Suprapubic skin (tissue), 4 donors: ENCODE results near the gene MTCL1.

Source experiments
- CTCF ChIP-seq, 2 donors: fragments of 200-600 bp in 1 of 2; fragments of 450-650 bp in 1 of 2; sonication (generic) in 1 of 2; IDR thresholded peaks; one replicate each; pipeline ENCODE4 v1.5.1; 2016 to 2019; ENCODE audit warnings: antibody characterized with exemption in 2 of 2, mild to moderate bottlenecking in 1 of 2, moderate library complexity in 1 of 2
- EP300 ChIP-seq: sonication (generic); formaldehyde crosslinking; IDR thresholded peaks from one replicate; pipeline ENCODE4 v1.6.1; 2017; ENCODE audit warnings: antibody characterized with exemption
- POLR2A ChIP-seq, 2 donors: fragments of 450-650 bp; IDR thresholded peaks; one replicate each; pipeline ENCODE4 v1.6.1; 2017; ENCODE audit warnings: antibody characterized with exemption in 2 of 2, mild to moderate bottlenecking in 2 of 2, moderate library complexity in 2 of 2
- POLR2AphosphoS5 ChIP-seq, 3 donors: sonication (generic); formaldehyde crosslinking; IDR thresholded peaks; one replicate each; pipeline ENCODE4 v1.6.1; 2017; ENCODE audit warnings: antibody characterized with exemption in 3 of 3

- no peak for TF ChIP-seq CTCF (IDR thresholded peaks at IDR 0.05)
- TF ChIP-seq POLR2AphosphoS5 (IDR thresholded peaks at IDR 0.05) = no peak
- no peak for TF ChIP-seq EP300
- TF ChIP-seq POLR2A (IDR thresholded peaks at IDR 0.05) = no peak
Observed at GRCh38 chr18:8715599-8715998, 10.2 kb downstream of the MTCL1 start.
